ENCODE results near the gene CFAP20DC. TPM values are rescaled to one million over a fixed set of nuclear protein-coding genes. Genes with fewer than 3 reads are reported as not detected.

CFAP20DC gene
- total RNA-seq, 1 experiment from 2014 or later, result 0.11 TPM

GRCh38 chr3:58800032-58800431 lies 249.8 kb downstream of the CFAP20DC start:
- no peaks in the 10 kb centered on the region for H3K27me3 ChIP-seq (ENCODE audit: low read length)
- no peaks in the 10 kb centered on the region for H4K20me1 ChIP-seq (ENCODE audit: insufficient read depth, low read depth, low read length)
- H2AFZ ChIP-seq (ENCODE audit: low read length), result no peak overlapping the region
- no peaks in the 10 kb centered on the region for H3K36me3 ChIP-seq (ENCODE audit: insufficient read depth, low read length)
- no peaks in the 10 kb centered on the region for H3K4me1 ChIP-seq (ENCODE audit: low read length)
- H3K9ac ChIP-seq (ENCODE audit: low read length), result no peak overlapping the region
- H3K79me2 ChIP-seq (ENCODE audit: low read length), result no peaks in the 10 kb centered on the region
- H3K9me3 ChIP-seq (ENCODE audit: low read length), result no peaks in the 10 kb centered on the region
- no peak overlapping the region for H3K27ac ChIP-seq (ENCODE audit: low read length)
- H3K9me2 ChIP-seq (replicated peaks; ENCODE audit: insufficient read depth, low read length), result no peaks in the 10 kb centered on the region
- H3K4me3 ChIP-seq (ENCODE audit: low read length), result no peak overlapping the region
- DNase-seq, result no peak
- H3K4me2 ChIP-seq (ENCODE audit: low read depth, low read length, poor library complexity, severe bottlenecking), result no peak overlapping the region

GRCh38 chr3:58799271-58799670 lies 250.6 kb downstream of the CFAP20DC start:
- H3K4me1 ChIP-seq (ENCODE audit: low read length), result no peaks in the 10 kb centered on the region
- DNase-seq, result no peak
- no peak overlapping the region for H3K9ac ChIP-seq (ENCODE audit: low read length)
- no peaks in the 10 kb centered on the region for H3K27me3 ChIP-seq (ENCODE audit: low read length)
- no peak overlapping the region for H2AFZ ChIP-seq (ENCODE audit: low read length)
- H3K27ac ChIP-seq (ENCODE audit: low read length), result no peak overlapping the region
- no peaks in the 10 kb centered on the region for H3K36me3 ChIP-seq (ENCODE audit: insufficient read depth, low read length)
- H3K79me2 ChIP-seq (ENCODE audit: low read length), result no peaks in the 10 kb centered on the region
- no peaks in the 10 kb centered on the region for H4K20me1 ChIP-seq (ENCODE audit: insufficient read depth, low read depth, low read length)
- H3K9me3 ChIP-seq (ENCODE audit: low read length), result no peaks in the 10 kb centered on the region
- no peaks in the 10 kb centered on the region for H3K9me2 ChIP-seq (replicated peaks; ENCODE audit: insufficient read depth, low read length)
- no peak overlapping the region for H3K4me3 ChIP-seq (ENCODE audit: low read length)
- H3K4me2 ChIP-seq (ENCODE audit: low read depth, low read length, poor library complexity, severe bottlenecking), result no peak overlapping the region

GRCh38 chr3:58798312-58798711 lies 251.5 kb downstream of the CFAP20DC start:
- H3K79me2 ChIP-seq (ENCODE audit: low read length), result no peaks in the 10 kb centered on the region
- H3K9me2 ChIP-seq (replicated peaks; ENCODE audit: insufficient read depth, low read length), result no peaks in the 10 kb centered on the region
- H3K4me3 ChIP-seq (ENCODE audit: low read length), result no peak overlapping the region
- H3K4me2 ChIP-seq (ENCODE audit: low read depth, low read length, poor library complexity, severe bottlenecking), result no peak overlapping the region
- H3K4me1 ChIP-seq (ENCODE audit: low read length), result no peaks in the 10 kb centered on the region
- no peaks in the 10 kb centered on the region for H3K9me3 ChIP-seq (ENCODE audit: low read length)
- no peaks in the 10 kb centered on the region for H4K20me1 ChIP-seq (ENCODE audit: insufficient read depth, low read depth, low read length)
- H3K9ac ChIP-seq (ENCODE audit: low read length), result no peak overlapping the region
- H3K27ac ChIP-seq (ENCODE audit: low read length), result no peak overlapping the region
- H3K27me3 ChIP-seq (ENCODE audit: low read length), result no peaks in the 10 kb centered on the region
- H2AFZ ChIP-seq (ENCODE audit: low read length), result no peak overlapping the region
- H3K36me3 ChIP-seq (ENCODE audit: insufficient read depth, low read length), result no peaks in the 10 kb centered on the region
- DNase-seq, result no peak

DNA sequence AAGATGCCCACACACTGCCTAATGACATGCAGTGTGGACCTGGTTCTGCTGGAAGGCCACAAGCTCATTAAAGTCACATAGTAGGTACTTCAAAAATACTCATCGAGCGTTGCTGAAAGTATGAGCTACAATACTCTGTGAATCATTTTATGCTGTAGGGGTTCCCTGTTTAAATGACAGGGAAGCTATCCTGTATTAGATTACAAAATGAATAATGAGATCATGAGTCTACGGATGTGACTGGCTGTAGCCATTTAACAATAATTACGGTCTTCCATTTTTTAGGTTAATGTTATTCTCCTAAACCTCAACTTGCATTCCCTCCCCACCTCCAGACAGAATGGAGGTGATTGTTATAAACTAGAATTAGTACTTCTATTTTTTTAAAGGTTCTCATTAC lies 255.1 kb downstream of the CFAP20DC start:
- no peak for DNase-seq
- no peaks in the 10 kb centered on the region for H3K9me3 ChIP-seq (ENCODE audit: low read length)
- no peaks in the 10 kb centered on the region for H3K79me2 ChIP-seq (ENCODE audit: low read length)
- no peak overlapping the region for H3K9ac ChIP-seq (ENCODE audit: low read length)
- H3K27me3 ChIP-seq (ENCODE audit: low read length), result no peaks in the 10 kb centered on the region
- H3K36me3 ChIP-seq (ENCODE audit: insufficient read depth, low read length), result no peaks in the 10 kb centered on the region
- H3K9me2 ChIP-seq (replicated peaks; ENCODE audit: insufficient read depth, low read length), result no peaks in the 10 kb centered on the region
- H3K4me3 ChIP-seq (ENCODE audit: low read length), result no peak overlapping the region
- H3K4me2 ChIP-seq (ENCODE audit: low read depth, low read length, poor library complexity, severe bottlenecking), result no peak overlapping the region
- no peak overlapping the region for H2AFZ ChIP-seq (ENCODE audit: low read length)
- no peaks in the 10 kb centered on the region for H4K20me1 ChIP-seq (ENCODE audit: insufficient read depth, low read depth, low read length)
- H3K4me1 ChIP-seq (ENCODE audit: low read length), result no peaks in the 10 kb centered on the region
- no peak overlapping the region for H3K27ac ChIP-seq (ENCODE audit: low read length)

DNA sequence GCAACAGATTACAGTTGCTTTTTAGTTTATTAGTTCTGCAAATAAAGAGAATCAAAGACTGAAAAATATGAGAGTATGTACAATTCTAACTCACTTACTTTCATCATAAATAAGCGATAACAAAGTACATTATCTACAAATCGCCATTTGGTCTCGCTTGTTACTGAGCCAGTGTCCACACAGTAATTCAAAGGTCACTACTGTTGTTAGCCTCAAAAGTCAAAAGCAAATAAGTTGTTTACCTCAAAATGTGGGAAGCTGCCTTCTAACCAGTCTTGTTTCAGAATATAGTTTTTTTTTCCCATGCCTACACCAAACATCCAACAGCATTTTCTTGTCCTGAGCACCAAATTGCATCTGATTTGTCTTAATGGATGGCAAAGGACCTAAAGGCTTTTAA lies 255.9 kb downstream of the CFAP20DC start:
- H3K4me3 ChIP-seq (ENCODE audit: low read length), result no peak overlapping the region
- no peak for DNase-seq
- no peak overlapping the region for H2AFZ ChIP-seq (ENCODE audit: low read length)
- H3K79me2 ChIP-seq (ENCODE audit: low read length), result no peaks in the 10 kb centered on the region
- no peaks in the 10 kb centered on the region for H3K27me3 ChIP-seq (ENCODE audit: low read length)
- no peaks in the 10 kb centered on the region for H3K36me3 ChIP-seq (ENCODE audit: insufficient read depth, low read length)
- no peaks in the 10 kb centered on the region for H3K9me2 ChIP-seq (replicated peaks; ENCODE audit: insufficient read depth, low read length)
- no peaks in the 10 kb centered on the region for H3K9me3 ChIP-seq (ENCODE audit: low read length)
- H3K4me2 ChIP-seq (ENCODE audit: low read depth, low read length, poor library complexity, severe bottlenecking), result no peak overlapping the region
- no peak overlapping the region for H3K9ac ChIP-seq (ENCODE audit: low read length)
- H4K20me1 ChIP-seq (ENCODE audit: insufficient read depth, low read depth, low read length), result no peaks in the 10 kb centered on the region
- H3K4me1 ChIP-seq (ENCODE audit: low read length), result no peaks in the 10 kb centered on the region
- no peak overlapping the region for H3K27ac ChIP-seq (ENCODE audit: low read length)

- H3K9me2 ChIP-seq (replicated peaks; ENCODE audit: insufficient read depth, low read length), result no peaks in the 10 kb centered on the region
- DNase-seq, result no peak
- no peaks in the 10 kb centered on the region for H4K20me1 ChIP-seq (ENCODE audit: insufficient read depth, low read depth, low read length)
- H3K4me3 ChIP-seq (ENCODE audit: low read length), result no peak overlapping the region
- no peaks in the 10 kb centered on the region for H3K9me3 ChIP-seq (ENCODE audit: low read length)
- no peaks in the 10 kb centered on the region for H3K4me1 ChIP-seq (ENCODE audit: low read length)
- no peaks in the 10 kb centered on the region for H3K36me3 ChIP-seq (ENCODE audit: insufficient read depth, low read length)
- no peak overlapping the region for H3K9ac ChIP-seq (ENCODE audit: low read length)
- H3K27me3 ChIP-seq (ENCODE audit: low read length), result no peaks in the 10 kb centered on the region
- no peak overlapping the region for H3K27ac ChIP-seq (ENCODE audit: low read length)
- H3K4me2 ChIP-seq (ENCODE audit: low read depth, low read length, poor library complexity, severe bottlenecking), result no peak overlapping the region
- H2AFZ ChIP-seq (ENCODE audit: low read length), result no peak overlapping the region
- H3K79me2 ChIP-seq (ENCODE audit: low read length), result no peaks in the 10 kb centered on the region
These were observed 256.8 kb downstream of the CFAP20DC start for GRCh38 chr3:58792921-58793451.

DNA sequence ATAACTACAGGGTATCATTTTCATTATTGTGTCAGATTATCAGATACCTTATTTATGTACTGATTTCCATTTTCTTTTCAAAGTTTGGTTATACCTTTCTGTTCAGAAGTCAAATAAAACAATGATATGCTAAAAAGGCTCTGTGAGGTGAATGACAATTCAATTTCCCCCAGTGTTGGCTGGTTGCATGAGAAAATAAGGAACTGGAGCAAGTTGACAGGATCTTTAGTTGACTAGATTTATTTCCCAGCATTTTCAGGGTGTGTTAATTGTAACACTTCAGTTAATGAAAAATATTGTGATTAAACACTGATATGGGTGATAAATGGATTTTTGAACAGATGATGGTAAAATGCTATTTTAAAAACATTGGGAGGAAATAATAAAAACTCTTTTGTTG lies 260.4 kb downstream of the CFAP20DC start:
- Histone ChIP-seq H3K4me1 (ENCODE audit: low read length) (no peaks in the 10 kb centered on the region), H4K20me1 (ENCODE audit: insufficient read depth, low read depth, low read length) (no peaks in the 10 kb centered on the region), H3K36me3 (ENCODE audit: insufficient read depth, low read length) (no peaks in the 10 kb centered on the region), H3K79me2 (ENCODE audit: low read length) (no peaks in the 10 kb centered on the region), H3K27ac (ENCODE audit: low read length) (no peak overlapping the region), H3K4me3 (ENCODE audit: low read length) (no peak overlapping the region), H3K9ac (ENCODE audit: low read length) (no peak overlapping the region), H3K9me3 (ENCODE audit: low read length) (no peaks in the 10 kb centered on the region), H2AFZ (ENCODE audit: low read length) (no peak overlapping the region), H3K27me3 (ENCODE audit: low read length) (no peaks in the 10 kb centered on the region), H3K4me2 (ENCODE audit: low read depth, low read length, poor library complexity, severe bottlenecking) (no peak overlapping the region), H3K9me2 (replicated peaks; ENCODE audit: insufficient read depth, low read length) (no peaks in the 10 kb centered on the region)
- DNase-seq, result no peak

DNA sequence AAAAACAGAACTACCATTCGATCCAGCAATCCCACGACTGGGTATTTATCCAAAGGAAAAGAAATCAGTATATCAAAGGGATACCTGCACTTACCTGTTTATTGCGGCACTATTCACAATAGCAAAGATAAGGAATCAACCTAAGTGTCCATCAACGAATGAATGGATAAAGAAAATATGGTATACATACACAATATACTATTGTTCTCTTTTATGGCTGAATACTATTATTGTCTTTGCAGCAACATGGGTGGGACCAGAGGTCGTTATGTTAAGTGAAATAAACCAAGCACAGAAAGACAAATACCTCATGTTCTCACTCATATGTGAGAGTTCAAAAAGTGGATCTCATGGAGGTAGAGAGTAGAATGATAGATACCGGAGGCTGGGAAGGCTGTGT lies 264.9 kb downstream of the CFAP20DC start:
- Histone ChIP-seq H3K4me3 (ENCODE audit: low read length) (no peak overlapping the region), H3K4me1 (ENCODE audit: low read length) (no peaks in the 10 kb centered on the region), H3K9me2 (replicated peaks; ENCODE audit: insufficient read depth, low read length) (no peaks in the 10 kb centered on the region), H3K9ac (ENCODE audit: low read length) (no peak overlapping the region), H3K9me3 (ENCODE audit: low read length) (peaks cover 4% of the 10 kb centered on the region), H4K20me1 (ENCODE audit: insufficient read depth, low read depth, low read length) (no peaks in the 10 kb centered on the region), H2AFZ (ENCODE audit: low read length) (no peak overlapping the region), H3K79me2 (ENCODE audit: low read length) (no peaks in the 10 kb centered on the region), H3K27me3 (ENCODE audit: low read length) (no peaks in the 10 kb centered on the region), H3K4me2 (ENCODE audit: low read depth, low read length, poor library complexity, severe bottlenecking) (no peak overlapping the region), H3K36me3 (ENCODE audit: insufficient read depth, low read length) (no peaks in the 10 kb centered on the region), H3K27ac (ENCODE audit: low read length) (no peak overlapping the region)
- DNase-seq, result no peak

GRCh38 chr3:58784425-58784824 lies 265.4 kb downstream of the CFAP20DC start:
- Histone ChIP-seq H3K27me3 (ENCODE audit: low read length) (no peaks in the 10 kb centered on the region), H3K9ac (ENCODE audit: low read length) (no peak overlapping the region), H3K9me3 (ENCODE audit: low read length) (peaks cover 9% of the 10 kb centered on the region), H3K9me2 (replicated peaks; ENCODE audit: insufficient read depth, low read length) (no peaks in the 10 kb centered on the region), H4K20me1 (ENCODE audit: insufficient read depth, low read depth, low read length) (no peaks in the 10 kb centered on the region), H3K4me2 (ENCODE audit: low read depth, low read length, poor library complexity, severe bottlenecking) (no peak overlapping the region), H3K79me2 (ENCODE audit: low read length) (no peaks in the 10 kb centered on the region), H3K4me1 (ENCODE audit: low read length) (no peaks in the 10 kb centered on the region), H3K36me3 (ENCODE audit: insufficient read depth, low read length) (no peaks in the 10 kb centered on the region), H3K4me3 (ENCODE audit: low read length) (no peak overlapping the region), H2AFZ (ENCODE audit: low read length) (no peak overlapping the region), H3K27ac (ENCODE audit: low read length) (no peak overlapping the region)
- DNase-seq, result no peak
